Spleen (tissue), 11 donors: ENCODE data around the gene ANKRD27. TPM values are rescaled to one million over a fixed set of nuclear protein-coding genes. Genes with fewer than 3 reads are reported as not detected.

ENCODE experiments used
- DNase-seq: peaks from one replicate; pipeline ENCODE4 v3.0.0-alpha.2; 2020
- H3K27ac ChIP-seq, 8 donors: fragments of 200-600 bp; sonication (generic) in 7 of 8; 1 replicate in 4 of 8; 2 replicates in 4 of 8; pipeline versions ENCODE4 v1.5.0 to v1.8.0; 2016 to 2021; ENCODE audit warnings: inconsistent platforms in 4 of 8, mild to moderate bottlenecking in 4 of 8, moderate library complexity in 1 of 8
- H3K27me3 ChIP-seq, 7 donors: fragments of 200-600 bp; sonication (generic) in 6 of 7; replicated peaks in 1 of 7; 1 replicate in 4 of 7; 2 replicates in 3 of 7; pipeline versions ENCODE4 v1.5.0 to v1.8.0; 2016 to 2021; ENCODE audit warnings: inconsistent platforms in 3 of 7, mild to moderate bottlenecking in 1 of 7
- H3K36me3 ChIP-seq, 6 donors: fragments of 200-600 bp; sonication (generic) in 5 of 6; 1 replicate in 4 of 6; 2 replicates in 2 of 6; pipeline versions ENCODE4 v1.5.0 to v1.8.0; 2016 to 2021; ENCODE audit warnings: inconsistent platforms in 2 of 6
- H3K4me1 ChIP-seq, 6 donors: fragments of 200-600 bp; sonication (generic) in 5 of 6; 1 replicate in 3 of 6; 2 replicates in 3 of 6; pipeline versions ENCODE4 v1.5.0 to v1.8.0; 2016 to 2021; ENCODE audit warnings: inconsistent platforms in 3 of 6
- H3K4me3 ChIP-seq, 8 donors: fragments of 200-600 bp; sonication (generic) in 7 of 8; 1 replicate in 4 of 8; 2 replicates in 4 of 8; pipeline versions ENCODE4 v1.5.0 to v1.8.0; 2016 to 2021; ENCODE audit warnings: inconsistent platforms in 4 of 8, mild to moderate bottlenecking in 4 of 8, moderate library complexity in 2 of 8
- H3K9me3 ChIP-seq, 8 donors: fragments of 200-600 bp; sonication (generic) in 7 of 8; 1 replicate in 4 of 8; 2 replicates in 4 of 8; pipeline versions ENCODE4 v1.5.0 to v1.8.0; 2016 to 2021; ENCODE audit warnings: inconsistent platforms in 4 of 8
- CTCF ChIP-seq, 11 experiments: fragments of 200-600 bp in 7 of 11; fragments of 450-650 bp in 4 of 11; sonication (generic) in 4 of 11; IDR thresholded peaks in 8 of 11; conservative IDR thresholded peaks in 3 of 11; 1 replicate in 7 of 11; 2 replicates in 4 of 11; pipeline versions ENCODE4 v1.4.0 to v1.8.0; 2016 to 2021; ENCODE audit warnings: antibody characterized with exemption in 11 of 11, inconsistent platforms in 4 of 11, mild to moderate bottlenecking in 1 of 11
- POLR2A ChIP-seq, 3 donors: fragments of 450-650 bp; IDR thresholded peaks; one replicate each; pipeline ENCODE4 v1.5.1; 2017; ENCODE audit warnings: antibody characterized with exemption in 3 of 3, mild to moderate bottlenecking in 1 of 3
- POLR2AphosphoS5 ChIP-seq, 3 donors: sonication (generic); formaldehyde crosslinking; IDR thresholded peaks; one replicate each; pipeline ENCODE4 v1.5.1; 2017; ENCODE audit warnings: antibody characterized with exemption in 3 of 3
- WGBS, 5 donors: extraction: QIAGEN DNeasy Blood & Tissue Kit in 3 of 5; methylation state at CpG; one replicate each; pipeline versions ENCODE4 v1.1.5 to v1.1.7; 2013 to 2018; 5-methylcytosine and 5-hydroxymethylcytosine counted together
- intact Hi-C: fragments of 100-400 bp; cut with DNase I; formaldehyde crosslinking; loops from one replicate; pipeline ENCODE4 v1.15.0; 2023; ENCODE audit warnings: low total_unique reads
- polyA plus RNA-seq, 3 donors: library from polyadenylated mRNA; stranded (reverse); fragments of 200-250 nt; gene quantifications; one replicate each; pipeline ENCODE4 v1.2.1, GENCODE V29; 2013
- total RNA-seq, 7 donors: library from RNA; depleted of rRNA in 3 of 7; stranded (reverse); fragments of >200 nt in 3 of 7; fragmentation: NEBNext Ultra II Directional in 4 of 7; extraction: Animal tissue kit (Norgen Biotek cat#: 25700) in 4 of 7; gene quantifications; one replicate each; pipeline versions ENCODE4 v1.1.0 to v1.2.1, GENCODE V29; 2016 to 2021
- donor health status: healthy with polysubstance abuse.
- donor health status: DM: no; HTN: no; CAD: no; lungs with moderate emphysema.
- donor health status: DM: no; HTN: no; CAD: no.
- donor health status: Bipolar disorder and iron deficiency.
- donor health status: healthy.
- donor health status: DM: no; HTN: no; CAD: no.
- donor health status: DM: yes; HTN: yes; CAD: no.

ANKRD27 gene
- total and polyA plus RNA-seq, 10 donors: 6.5 to 31.7 (median 28.2) TPM

GRCh38 chr19:32650671-32651070, 24.3 kb downstream of the ANKRD27 start:
- Histone ChIP-seq H3K27ac (no peak overlapping the region), H3K4me3 (no peak overlapping the region), H3K27me3 (no peaks in the 10 kb centered on the region), H3K9me3 (no peaks in the 10 kb centered on the region), H3K36me3 (peaks cover 0 to 97% (median 44%) of the 10 kb centered on the region in 6 donors), H3K4me1 (peaks cover 0 to 21% (median 0%) of the 10 kb centered on the region in 6 donors)
- DNase-seq: no peak
- TF ChIP-seq POLR2A (IDR thresholded peaks at IDR 0.05) (no peak), POLR2AphosphoS5 (IDR thresholded peaks at IDR 0.05) (no peak), CTCF (IDR thresholded peaks at IDR 0.05 in 8 of 11, conservative IDR thresholded peaks at IDR 0.05 in 3 of 11) (no peak)
- intact Hi-C loops: no loop called here
- WGBS, 5 donors: 80 to 93% (median 87%) methylated on average over 5 of the region's 5 CpGs

- intact Hi-C loops: no loop called here
- TF ChIP-seq CTCF (IDR thresholded peaks at IDR 0.05 in 8 of 11, conservative IDR thresholded peaks at IDR 0.05 in 3 of 11) (no peak), POLR2AphosphoS5 (IDR thresholded peaks at IDR 0.05) (no peak), POLR2A (IDR thresholded peaks at IDR 0.05) (no peak)
- no peaks in the 10 kb centered on the region for H3K27me3 ChIP-seq
- 92 to 98% (median 96%) methylated on average over 11 of the region's 11 CpGs for WGBS, 5 donors
- no peak overlapping the region for H3K27ac ChIP-seq
- H3K4me3 ChIP-seq: no peak overlapping the region
- no peak for DNase-seq
- no peaks in the 10 kb centered on the region for H3K9me3 ChIP-seq
- H3K36me3 ChIP-seq: peaks cover 0 to 97% (median 37%) of the 10 kb centered on the region in 6 donors
- peaks cover 0 to 21% (median 0%) of the 10 kb centered on the region in 6 donors for H3K4me1 ChIP-seq
Measured at GRCh38 chr19:32649751-32650150, 25.2 kb downstream of the ANKRD27 start.

- TF ChIP-seq CTCF (IDR thresholded peaks at IDR 0.05 in 8 of 11, conservative IDR thresholded peaks at IDR 0.05 in 3 of 11) (no peak), POLR2AphosphoS5 (IDR thresholded peaks at IDR 0.05) (no peak), POLR2A (IDR thresholded peaks at IDR 0.05) (no peak)
- peaks cover 0 to 21% (median 2%) of the 10 kb centered on the region in 6 donors for H3K4me1 ChIP-seq
- 79 to 89% (median 84%) methylated on average over 8 of the region's 8 CpGs for WGBS, 5 donors
- H3K27me3 ChIP-seq: no peaks in the 10 kb centered on the region
- no peak overlapping the region for H3K27ac ChIP-seq
- no peak for DNase-seq
- H3K4me3 ChIP-seq: no peak overlapping the region
- H3K9me3 ChIP-seq: no peaks in the 10 kb centered on the region
- intact Hi-C loops: no loop called here
- peaks cover 0 to 97% (median 54%) of the 10 kb centered on the region in 6 donors for H3K36me3 ChIP-seq
Measured at GRCh38 chr19:32647361-32647760, 27.6 kb downstream of the ANKRD27 start.

GRCh38 chr19:32646556-32646955, 28.4 kb downstream of the ANKRD27 start:
- no peak for TF ChIP-seq POLR2AphosphoS5 (IDR thresholded peaks at IDR 0.05)
- TF ChIP-seq POLR2A (IDR thresholded peaks at IDR 0.05): no peak
- no peak for TF ChIP-seq CTCF (IDR thresholded peaks at IDR 0.05 in 8 of 11, conservative IDR thresholded peaks at IDR 0.05 in 3 of 11)
- H3K36me3 ChIP-seq: peaks cover 0 to 97% (median 58%) of the 10 kb centered on the region in 6 donors
- DNase-seq: no peak
- peaks cover 0 to 14% (median under 1%) of the 10 kb centered on the region in 6 donors for H3K4me1 ChIP-seq
- 72 to 85% (median 82%) methylated on average over 6 of the region's 6 CpGs for WGBS, 5 donors
- no peaks in the 10 kb centered on the region for H3K27me3 ChIP-seq
- no peaks in the 10 kb centered on the region for H3K9me3 ChIP-seq
- H3K27ac ChIP-seq: no peak overlapping the region
- H3K4me3 ChIP-seq: no peak overlapping the region
- intact Hi-C loops: no loop called here
